SK-N-SH treated with all-trans-retinoic acid at 6 μM for 48 hours (cell line): ENCODE measurements around the gene ABCC6.

ENCODE experiments used
- ATAC-seq: fragments of 200-7000 bp; cut with Tn5 transposase; 3 replicates; pipeline ENCODE4 v1.9.1; 2020; ENCODE audit warnings: mild to moderate bottlenecking, moderate library complexity
- ARNTL ChIP-seq: fragments of 450-650 bp; formaldehyde crosslinking; IDR thresholded peaks from 2 replicates; pipeline ENCODE4 v1.5.0; 2020; ENCODE audit warnings: low read depth, mild to moderate bottlenecking, moderate library complexity, borderline replicate concordance
- BACH2 ChIP-seq: fragments of 250-450 bp; sonication (Bioruptor Pico); IDR thresholded peaks from 2 replicates; pipeline ENCODE4 v1.9.0; 2021; ENCODE audit warnings: mild to moderate bottlenecking, borderline replicate concordance
- CREB5 ChIP-seq: fragments of 250-450 bp; sonication (Bioruptor Pico); IDR thresholded peaks from 2 replicates; pipeline ENCODE4 v1.5.1; 2020; ENCODE audit warnings: low read depth, mild to moderate bottlenecking, moderate library complexity
- CSDC2 ChIP-seq: fragments of 250-450 bp; sonication (Bioruptor Pico); IDR thresholded peaks from 2 replicates; pipeline ENCODE4 v1.5.0; 2020; ENCODE audit warnings: mild to moderate bottlenecking, moderate library complexity
- ISL1 ChIP-seq: fragments of 250-450 bp; sonication (Bioruptor Pico); IDR thresholded peaks from 2 replicates; pipeline ENCODE4 v2.1.2; 2022; ENCODE audit warnings: mild to moderate bottlenecking, moderate library complexity
- PATZ1 ChIP-seq: fragments of 250-450 bp; sonication (Bioruptor Pico); IDR thresholded peaks from 2 replicates; pipeline ENCODE4 v1.8.0; 2020; ENCODE audit warnings: mild to moderate bottlenecking, moderate library complexity, borderline replicate concordance
- POU6F1 ChIP-seq: fragments of 250-450 bp; sonication (Bioruptor Pico); IDR thresholded peaks from 2 replicates; pipeline ENCODE4 v1.8.0; 2021; ENCODE audit warnings: low read depth, mild to moderate bottlenecking, moderate library complexity, borderline replicate concordance
- PPARA ChIP-seq: fragments of 250-450 bp; sonication (Bioruptor Pico); IDR thresholded peaks from 2 replicates; pipeline ENCODE4 v1.5.0; 2020; ENCODE audit warnings: mild to moderate bottlenecking, borderline replicate concordance
- RARB ChIP-seq: fragments of 250-450 bp; sonication (Bioruptor Pico); IDR thresholded peaks from 2 replicates; pipeline ENCODE4 v1.8.0; 2021; ENCODE audit warnings: mild to moderate bottlenecking, moderate library complexity
- SNAI2 ChIP-seq: fragments of 250-450 bp; sonication (Bioruptor Pico); IDR thresholded peaks from 2 replicates; pipeline ENCODE4 v1.5.0; 2020; ENCODE audit warnings: mild to moderate bottlenecking, moderate library complexity
- TCF4 ChIP-seq: fragments of 250-450 bp; sonication (Bioruptor Pico); IDR thresholded peaks from 2 replicates; pipeline ENCODE4 v1.8.0; 2021; ENCODE audit warnings: mild to moderate bottlenecking, moderate library complexity, borderline replicate concordance
- TOX ChIP-seq: fragments of 250-450 bp; sonication (Bioruptor Pico); IDR thresholded peaks from 2 replicates; pipeline ENCODE4 v1.8.0; 2021; ENCODE audit warnings: mild to moderate bottlenecking, moderate library complexity, borderline replicate concordance
- ZC3H10 ChIP-seq: fragments of 250-450 bp; sonication (Bioruptor Pico); IDR thresholded peaks from 2 replicates; pipeline ENCODE4 v1.5.1; 2021; ENCODE audit warnings: mild to moderate bottlenecking, moderate library complexity
- ZFP3 ChIP-seq: fragments of 250-450 bp; sonication (Bioruptor Pico); IDR thresholded peaks from 2 replicates; pipeline ENCODE4 v1.5.0; 2020; ENCODE audit warnings: mild to moderate bottlenecking, moderate library complexity
- ZFP30 ChIP-seq: fragments of 450-650 bp; formaldehyde crosslinking; IDR thresholded peaks from 2 replicates; pipeline ENCODE4 v1.5.0; 2022; ENCODE audit warnings: mild to moderate bottlenecking, moderate library complexity
- ZNF70 ChIP-seq: fragments of 450-650 bp; formaldehyde crosslinking; IDR thresholded peaks from 2 replicates; pipeline ENCODE4 v1.5.0; 2020; ENCODE audit warnings: mild to moderate bottlenecking, moderate library complexity
- ZNF8 ChIP-seq: fragments of 450-650 bp; formaldehyde crosslinking; IDR thresholded peaks from 2 replicates; pipeline ENCODE4 v1.5.0; 2020; ENCODE audit warnings: mild to moderate bottlenecking, moderate library complexity
- TF ChIP-seq, protein P1 (sequence below): fragments of 250-450 bp; sonication (Bioruptor Pico); IDR thresholded peaks from 2 replicates; pipeline ENCODE4 v1.5.1; 2021; ENCODE audit warnings: mild to moderate bottlenecking, moderate library complexity
- TF ChIP-seq, protein P2 (sequence below): fragments of 250-450 bp; sonication (Bioruptor Pico); IDR thresholded peaks from 2 replicates; pipeline ENCODE4 v1.5.0; 2020; ENCODE audit warnings: mild to moderate bottlenecking, moderate library complexity

The ABCC6 gene

DNA sequence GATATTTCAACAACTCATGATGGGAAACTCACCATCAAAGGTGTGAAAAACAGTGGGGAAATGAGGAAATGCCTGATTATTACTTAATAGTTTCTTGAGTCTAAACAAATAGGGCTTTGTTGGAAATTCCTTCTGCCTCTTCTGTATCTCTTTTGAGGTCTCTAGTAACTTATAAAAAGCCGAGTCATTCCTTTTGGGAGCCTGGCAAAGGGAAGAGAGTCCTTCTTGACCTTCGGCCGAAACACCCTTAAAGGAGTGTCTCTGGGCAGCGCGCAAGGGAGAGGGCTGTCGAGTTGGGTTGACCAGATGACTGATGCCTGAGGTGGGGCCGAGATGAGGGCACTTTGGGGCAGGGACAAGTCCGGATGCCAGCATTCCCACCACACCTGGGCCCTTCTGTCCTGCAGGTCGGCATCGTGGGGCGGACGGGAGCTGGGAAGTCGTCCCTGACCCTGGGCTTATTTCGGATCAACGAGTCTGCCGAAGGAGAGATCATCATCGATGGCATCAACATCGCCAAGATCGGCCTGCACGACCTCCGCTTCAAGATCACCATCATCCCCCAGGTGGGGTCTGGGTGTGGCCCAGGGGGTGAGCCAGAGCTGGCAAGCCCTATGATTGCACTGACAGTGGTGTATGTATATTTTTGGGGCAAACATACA is 89.2 kb downstream of the ABCC6 start:
- TF ChIP-seq, protein P1, sequence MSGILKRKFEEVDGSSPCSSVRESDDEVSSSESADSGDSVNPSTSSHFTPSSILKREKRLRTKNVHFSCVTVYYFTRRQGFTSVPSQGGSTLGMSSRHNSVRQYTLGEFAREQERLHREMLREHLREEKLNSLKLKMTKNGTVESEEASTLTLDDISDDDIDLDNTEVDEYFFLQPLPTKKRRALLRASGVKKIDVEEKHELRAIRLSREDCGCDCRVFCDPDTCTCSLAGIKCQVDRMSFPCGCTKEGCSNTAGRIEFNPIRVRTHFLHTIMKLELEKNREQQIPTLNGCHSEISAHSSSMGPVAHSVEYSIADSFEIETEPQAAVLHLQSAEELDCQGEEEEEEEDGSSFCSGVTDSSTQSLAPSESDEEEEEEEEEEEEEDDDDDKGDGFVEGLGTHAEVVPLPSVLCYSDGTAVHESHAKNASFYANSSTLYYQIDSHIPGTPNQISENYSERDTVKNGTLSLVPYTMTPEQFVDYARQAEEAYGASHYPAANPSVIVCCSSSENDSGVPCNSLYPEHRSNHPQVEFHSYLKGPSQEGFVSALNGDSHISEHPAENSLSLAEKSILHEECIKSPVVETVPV (CRISPR knock-in tag): no peak
- TF ChIP-seq CSDC2 (CRISPR knock-in tag) (no peak), ZFP3 (CRISPR knock-in tag) (no peak), ARNTL (CRISPR knock-in tag) (no peak), ZC3H10 (CRISPR knock-in tag) (no peak), CREB5 (CRISPR knock-in tag) (no peak), SNAI2 (CRISPR knock-in tag) (no peak), RARB (CRISPR knock-in tag) (no peak), BACH2 (CRISPR knock-in tag) (no peak), POU6F1 (CRISPR knock-in tag) (no peak), ZNF70 (CRISPR knock-in tag) (no peak), ISL1 (no peak), PATZ1 (no peak), TCF4 (CRISPR knock-in tag) (no peak)
- TF ChIP-seq, protein P2, sequence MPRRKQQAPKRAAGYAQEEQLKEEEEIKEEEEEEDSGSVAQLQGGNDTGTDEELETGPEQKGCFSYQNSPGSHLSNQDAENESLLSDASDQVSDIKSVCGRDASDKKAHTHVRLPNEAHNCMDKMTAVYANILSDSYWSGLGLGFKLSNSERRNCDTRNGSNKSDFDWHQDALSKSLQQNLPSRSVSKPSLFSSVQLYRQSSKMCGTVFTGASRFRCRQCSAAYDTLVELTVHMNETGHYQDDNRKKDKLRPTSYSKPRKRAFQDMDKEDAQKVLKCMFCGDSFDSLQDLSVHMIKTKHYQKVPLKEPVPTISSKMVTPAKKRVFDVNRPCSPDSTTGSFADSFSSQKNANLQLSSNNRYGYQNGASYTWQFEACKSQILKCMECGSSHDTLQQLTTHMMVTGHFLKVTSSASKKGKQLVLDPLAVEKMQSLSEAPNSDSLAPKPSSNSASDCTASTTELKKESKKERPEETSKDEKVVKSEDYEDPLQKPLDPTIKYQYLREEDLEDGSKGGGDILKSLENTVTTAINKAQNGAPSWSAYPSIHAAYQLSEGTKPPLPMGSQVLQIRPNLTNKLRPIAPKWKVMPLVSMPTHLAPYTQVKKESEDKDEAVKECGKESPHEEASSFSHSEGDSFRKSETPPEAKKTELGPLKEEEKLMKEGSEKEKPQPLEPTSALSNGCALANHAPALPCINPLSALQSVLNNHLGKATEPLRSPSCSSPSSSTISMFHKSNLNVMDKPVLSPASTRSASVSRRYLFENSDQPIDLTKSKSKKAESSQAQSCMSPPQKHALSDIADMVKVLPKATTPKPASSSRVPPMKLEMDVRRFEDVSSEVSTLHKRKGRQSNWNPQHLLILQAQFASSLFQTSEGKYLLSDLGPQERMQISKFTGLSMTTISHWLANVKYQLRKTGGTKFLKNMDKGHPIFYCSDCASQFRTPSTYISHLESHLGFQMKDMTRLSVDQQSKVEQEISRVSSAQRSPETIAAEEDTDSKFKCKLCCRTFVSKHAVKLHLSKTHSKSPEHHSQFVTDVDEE (CRISPR knock-in tag): no peak
- ATAC-seq: no peak

DNA sequence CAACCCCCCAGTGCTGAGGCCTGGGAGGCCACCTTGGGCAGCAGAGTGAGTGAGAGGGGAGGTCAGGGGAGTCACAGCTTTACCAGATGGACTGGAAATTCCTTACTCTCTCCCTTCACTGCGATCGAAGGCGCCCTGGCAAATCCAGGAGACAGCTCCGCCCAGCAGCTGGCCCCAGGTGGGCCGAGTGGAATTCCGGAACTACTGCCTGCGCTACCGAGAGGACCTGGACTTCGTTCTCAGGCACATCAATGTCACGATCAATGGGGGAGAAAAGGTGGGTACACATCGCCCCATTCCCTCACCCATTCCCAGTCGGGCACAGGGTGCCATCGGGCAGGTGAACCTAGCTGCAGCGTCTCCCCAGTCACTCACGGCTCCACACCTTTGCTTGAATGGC is 91.6 kb downstream of the ABCC6 start:
- ATAC-seq: no peak
- TF ChIP-seq POU6F1 (CRISPR knock-in tag) (no peak), CREB5 (CRISPR knock-in tag) (no peak), TOX (no peak), RARB (CRISPR knock-in tag) (no peak), ZNF70 (CRISPR knock-in tag) (no peak), BACH2 (CRISPR knock-in tag) (no peak), PPARA (CRISPR knock-in tag) (no peak), TCF4 (CRISPR knock-in tag) (no peak), ZNF8 (CRISPR knock-in tag) (no peak), ZFP30 (CRISPR knock-in tag) (no peak), ARNTL (CRISPR knock-in tag) (no peak), ISL1 (no peak)
- TF ChIP-seq, protein P1 (CRISPR knock-in tag): no peak
- TF ChIP-seq, protein P2 (CRISPR knock-in tag): no peak
